Mammary epithelial cell (primary cell): ENCODE data around the gene MTHFR.

Source experiments
- EZH2 ChIP-seq: IDR thresholded peaks from 2 replicates; pipeline ENCODE4 v1.6.1; 2012; ENCODE audit warnings: low read length, inconsistent platforms, borderline replicate concordance
- TF ChIP-seq, protein P1 (sequence below), 2 donors: IDR thresholded peaks in 1 of 2; conservative IDR thresholded peaks in 1 of 2; 2 replicates each; pipeline ENCODE4 v1.5.1; 2011 to 2012; ENCODE audit warnings: inconsistent platforms in 2 of 2, low read length in 2 of 2, mild to moderate bottlenecking in 2 of 2, control low read depth in 1 of 2, low read depth in 1 of 2; ENCODE audit not compliant: insufficient read depth in 1 of 2; ENCODE audit errors: extremely low read depth in 1 of 2

DNA sequence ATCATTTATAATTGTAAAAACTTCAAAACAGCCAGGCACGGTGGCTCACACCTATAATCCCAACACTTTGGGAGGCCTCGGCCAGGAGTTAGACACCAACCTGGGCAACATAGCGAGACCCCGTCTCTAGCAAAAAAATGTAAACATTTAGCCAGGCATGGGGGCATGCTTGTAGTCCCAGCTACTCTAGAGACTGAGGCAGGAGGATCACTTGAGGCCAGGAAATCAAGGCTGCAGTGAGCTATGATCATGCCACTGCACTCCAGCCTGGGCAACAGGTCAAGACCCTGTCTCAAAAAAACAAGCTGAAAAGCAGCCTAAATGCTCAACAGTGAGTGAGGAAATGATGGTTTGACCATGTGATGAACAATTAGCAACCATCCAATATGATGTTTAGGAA lies 36.5 kb downstream of the MTHFR start:
- TF ChIP-seq, protein P1, sequence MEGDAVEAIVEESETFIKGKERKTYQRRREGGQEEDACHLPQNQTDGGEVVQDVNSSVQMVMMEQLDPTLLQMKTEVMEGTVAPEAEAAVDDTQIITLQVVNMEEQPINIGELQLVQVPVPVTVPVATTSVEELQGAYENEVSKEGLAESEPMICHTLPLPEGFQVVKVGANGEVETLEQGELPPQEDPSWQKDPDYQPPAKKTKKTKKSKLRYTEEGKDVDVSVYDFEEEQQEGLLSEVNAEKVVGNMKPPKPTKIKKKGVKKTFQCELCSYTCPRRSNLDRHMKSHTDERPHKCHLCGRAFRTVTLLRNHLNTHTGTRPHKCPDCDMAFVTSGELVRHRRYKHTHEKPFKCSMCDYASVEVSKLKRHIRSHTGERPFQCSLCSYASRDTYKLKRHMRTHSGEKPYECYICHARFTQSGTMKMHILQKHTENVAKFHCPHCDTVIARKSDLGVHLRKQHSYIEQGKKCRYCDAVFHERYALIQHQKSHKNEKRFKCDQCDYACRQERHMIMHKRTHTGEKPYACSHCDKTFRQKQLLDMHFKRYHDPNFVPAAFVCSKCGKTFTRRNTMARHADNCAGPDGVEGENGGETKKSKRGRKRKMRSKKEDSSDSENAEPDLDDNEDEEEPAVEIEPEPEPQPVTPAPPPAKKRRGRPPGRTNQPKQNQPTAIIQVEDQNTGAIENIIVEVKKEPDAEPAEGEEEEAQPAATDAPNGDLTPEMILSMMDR (conservative IDR thresholded peaks at IDR 0.05 in 1 of 2, IDR thresholded peaks at IDR 0.05 in 1 of 2; ENCODE audit: extremely low read depth in 1 of 2, insufficient read depth in 1 of 2, low read depth in 1 of 2, low read length in 2 of 2), result no peak
- TF ChIP-seq EZH2, result no peak
